AG04450 (cell line): ENCODE measurements around the gene DERA. TPM values are rescaled to one million over a fixed set of nuclear protein-coding genes. Genes with fewer than 3 reads are reported as not detected.

ENCODE experiments used
- CTCF ChIA-PET: fragments of 300-600, 350-600 bp; formaldehyde crosslinking; extraction: SDS; loops from one replicate; lab custom pipeline; 2022; ENCODE audit warnings: antibody characterized with exemption, inconsistent platforms; lab: Charles Lee
- POLR2A ChIA-PET: fragments of 350-600 bp; formaldehyde crosslinking; extraction: SDS; loops from one replicate; lab custom pipeline; 2021; ENCODE audit warnings: antibody characterized with exemption, inconsistent platforms; lab: Yijun Ruan, JAX
- DNase-seq: peaks from one replicate; pipeline ENCODE4 v3.0.0-alpha.2; 2011; ENCODE audit warnings: low read depth, low spot score
- H3K27ac ChIP-seq: one replicate; pipeline ENCODE4 v1.5.1; 2012; ENCODE audit warnings: low read depth, low read length, control low read depth
- H3K27me3 ChIP-seq: one replicate; pipeline ENCODE4 v1.6.0; 2012; ENCODE audit warnings: low read length; ENCODE audit not compliant: control insufficient read depth, insufficient read depth
- H3K4me3 ChIP-seq: 2 replicates; pipeline ENCODE4 v1.5.1; 2011; ENCODE audit warnings: mild to moderate bottlenecking, low read depth, low read length, control low read depth
- H3K9me3 ChIP-seq: 2 replicates; pipeline ENCODE4 v1.5.1; 2012; ENCODE audit warnings: low read length; ENCODE audit not compliant: control insufficient read depth, insufficient read depth
- CTCF ChIP-seq: IDR thresholded peaks from 2 replicates; pipeline ENCODE4 v1.5.1; 2011; ENCODE audit warnings: low read depth, low read length, control low read depth, inconsistent platforms
- polyA plus RNA-seq: library from polyadenylated mRNA; depleted of rRNA; stranded (reverse); fragments of >200 nt; gene quantifications from 2 replicates; pipeline ENCODE4 v1.2.3, GENCODE V29; 2011

The DERA gene
- polyA plus RNA-seq, 1 experiment: 44.3 TPM

GRCh38 chr12:15984097-15984800, 73.1 kb downstream of the DERA start:
- Histone ChIP-seq H3K4me3 (no peak overlapping the region), H3K27me3 (no peaks in the 10 kb centered on the region), H3K9me3 (no peaks in the 10 kb centered on the region), H3K27ac (no peak overlapping the region)
- ChIA-PET POLR2A (no interaction called here), CTCF (interaction anchor here (0.7 kb wide), 1 partner anchor 443 kb away, joined by 3 read pairs; no protein-coding TSS in a partner anchor)
- DNase-seq: no peak
- TF ChIP-seq CTCF: no peak

- CTCF ChIA-PET: no interaction called here
- TF ChIP-seq CTCF: no peak
Observed at GRCh38 chr12:15984963-15985362, 73.8 kb downstream of the DERA start.

GRCh38 chr12:15987696-15988095, 76.6 kb downstream of the DERA start:
- CTCF ChIA-PET: interaction anchor here (1.2 kb wide), 1 partner anchor 1217 kb away, joined by 4 read pairs; a partner anchor contains a TSS
- DNase-seq: no peak
- POLR2A ChIA-PET: no interaction called here
- H3K27ac ChIP-seq: no peak overlapping the region
- no peaks in the 10 kb centered on the region for H3K27me3 ChIP-seq
- TF ChIP-seq CTCF: no peak
- no peaks in the 10 kb centered on the region for H3K9me3 ChIP-seq
- no peak overlapping the region for H3K4me3 ChIP-seq

More at GRCh38 chr12:15984963-15985362, 73.8 kb downstream of the DERA start:
- H3K4me3 ChIP-seq: no peak overlapping the region
- no peak overlapping the region for H3K27ac ChIP-seq
- H3K27me3 ChIP-seq: no peaks in the 10 kb centered on the region
- no peaks in the 10 kb centered on the region for H3K9me3 ChIP-seq
- POLR2A ChIA-PET: no interaction called here
- no peak for DNase-seq

- no peak for TF ChIP-seq CTCF
- ChIA-PET CTCF (no interaction called here), POLR2A (no interaction called here)
- Histone ChIP-seq H3K9me3 (no peaks in the 10 kb centered on the region), H3K27me3 (no peaks in the 10 kb centered on the region), H3K27ac (no peak overlapping the region), H3K4me3 (no peak overlapping the region)
- no peak for DNase-seq
Observed at GRCh38 chr12:15988983-15989755, 78.0 kb downstream of the DERA start.

GRCh38 chr12:15995801-15996200, 84.7 kb downstream of the DERA start:
- Histone ChIP-seq H3K4me3 (no peak overlapping the region), H3K27ac (no peak overlapping the region), H3K27me3 (no peaks in the 10 kb centered on the region), H3K9me3 (no peaks in the 10 kb centered on the region)
- POLR2A ChIA-PET: no interaction called here
- TF ChIP-seq CTCF: no peak
- CTCF ChIA-PET: interaction anchor here (0.6 to 2.6 kb wide), 2 partner anchors 14 to 1469 kb away, joined by 3 to 16 read pairs; no protein-coding TSS in a partner anchor
- no peak for DNase-seq
